Colon (tissue), 2 donors: ENCODE data around the gene CRLF1.
"Not testable (repeated sequence)": the region's sequence is repeated elsewhere in the genome, so short reads cannot be mapped to it uniquely, and the experiment has no call there.

ENCODE experiments used
- FAIRE-seq: peaks from 2 replicates; lab custom pipeline; 2012; peaks lifted over from hg19 to GRCh38; lab: Jason Lieb, UNC
- donor health status: control.
- donor health status: control.

CRLF1 gene

GRCh38 chr19:18608805-18609716 is 2.5 kb upstream of the CRLF1 start:
- no peak for FAIRE-seq

GRCh38 chr19:18608102-18608804 is 1.7 kb upstream of the CRLF1 start:
- FAIRE-seq = no peak

GRCh38 chr19:18607226-18608101 is 865 bp upstream of the CRLF1 start:
- no peak for FAIRE-seq

GRCh38 chr19:18605546-18606280 is 886 bp downstream of the CRLF1 start:
- FAIRE-seq = no peak

- FAIRE-seq = no peak
These were observed 1.4 kb downstream of the CRLF1 start for GRCh38 chr19:18605196-18605545.

- no peak for FAIRE-seq
These were observed 1.8 kb downstream of the CRLF1 start for GRCh38 chr19:18604820-18605159.

- FAIRE-seq = no peak
These were observed 2.4 kb downstream of the CRLF1 start for GRCh38 chr19:18603958-18604819.

GRCh38 chr19:18603255-18603957 is 3.2 kb downstream of the CRLF1 start:
- no peak for FAIRE-seq

GRCh38 chr19:18601875-18602274 is 4.7 kb downstream of the CRLF1 start:
- FAIRE-seq = no peak

GRCh38 chr19:18600692-18601397 is 5.8 kb downstream of the CRLF1 start:
- not testable (repeated sequence) for FAIRE-seq

GRCh38 chr19:18599485-18599884 is 7.1 kb downstream of the CRLF1 start:
- no peak for FAIRE-seq

GRCh38 chr19:18597809-18598660 is 8.6 kb downstream of the CRLF1 start:
- no peak for FAIRE-seq

GRCh38 chr19:18596752-18597157 is 9.8 kb downstream of the CRLF1 start:
- no peak for FAIRE-seq

GRCh38 chr19:18595475-18595874 is 11.1 kb downstream of the CRLF1 start:
- no peak for FAIRE-seq

- FAIRE-seq = no peak
These were observed 11.7 kb downstream of the CRLF1 start for GRCh38 chr19:18594824-18595373.

- FAIRE-seq = no peak
These were observed 12.3 kb downstream of the CRLF1 start for GRCh38 chr19:18594096-18594823.

- FAIRE-seq = no peak
These were observed 13.1 kb downstream of the CRLF1 start for GRCh38 chr19:18593367-18594095.
